Keratinocyte (primary cell): ENCODE measurements around the gene EDC3.

Source experiments
- CTCF ChIP-seq, 3 experiments: IDR thresholded peaks in 1 of 3; conservative IDR thresholded peaks in 1 of 3; optimal IDR thresholded peaks in 1 of 3; 2 replicates in 2 of 3; 3 replicates in 1 of 3; pipeline versions ENCODE3 to v1.5.1; 2011; ENCODE audit warnings: low read length in 3 of 3, mild to moderate bottlenecking in 3 of 3, moderate library complexity in 2 of 3, control low read depth in 1 of 3, inconsistent platforms in 1 of 3; ENCODE audit not compliant: insufficient read depth in 2 of 3; ENCODE audit errors: extremely low read depth in 1 of 3
- EZH2 ChIP-seq: IDR thresholded peaks from one replicate; pipeline ENCODE4 v1.6.1; 2012; ENCODE audit warnings: inconsistent platforms, mild to moderate bottlenecking, low read length, moderate library complexity

- TF ChIP-seq CTCF (optimal IDR thresholded peaks at IDR 0.05 in 1 of 3, IDR thresholded peaks at IDR 0.05 in 1 of 3, conservative IDR thresholded peaks at IDR 0.05 in 1 of 3; ENCODE audit: extremely low read depth in 1 of 3, insufficient read depth in 2 of 3, low read length in 3 of 3): no peak
- TF ChIP-seq EZH2: no peak
These were observed 92.6 kb downstream of the EDC3 start for GRCh38 chr15:74603026-74603788.
